HUES48 (cell line): Measurements from ENCODE around the gene ZNF329.

Source experiments
- H3K27ac ChIP-seq: one replicate; pipeline ENCODE4 v1.7.0; 2013; ENCODE audit warnings: low read depth, low read length, inconsistent platforms
- H3K27me3 ChIP-seq: 2 replicates; pipeline ENCODE4 v1.6.1; 2013; ENCODE audit warnings: mild to moderate bottlenecking, low read length; ENCODE audit not compliant: control insufficient read depth, insufficient read depth
- H3K36me3 ChIP-seq: 2 replicates; pipeline ENCODE4 v1.6.1; 2013; ENCODE audit warnings: low read length; ENCODE audit not compliant: control insufficient read depth, insufficient read depth
- H3K4me1 ChIP-seq: 2 replicates; pipeline ENCODE4 v1.6.1; 2013; ENCODE audit warnings: mild to moderate bottlenecking, low read length; ENCODE audit not compliant: control insufficient read depth, insufficient read depth
- H3K4me3 ChIP-seq: 2 replicates; pipeline ENCODE4 v1.5.1; 2013; ENCODE audit warnings: mild to moderate bottlenecking, low read depth, low read length
- H3K9ac ChIP-seq: 2 replicates; pipeline ENCODE4 v1.6.1; 2013; ENCODE audit warnings: mild to moderate bottlenecking, low read depth, low read length, moderate library complexity
- H3K9me3 ChIP-seq: 2 replicates; pipeline ENCODE4 v1.6.1; 2013; ENCODE audit warnings: low read length; ENCODE audit not compliant: control insufficient read depth, insufficient read depth

The ZNF329 gene

DNA sequence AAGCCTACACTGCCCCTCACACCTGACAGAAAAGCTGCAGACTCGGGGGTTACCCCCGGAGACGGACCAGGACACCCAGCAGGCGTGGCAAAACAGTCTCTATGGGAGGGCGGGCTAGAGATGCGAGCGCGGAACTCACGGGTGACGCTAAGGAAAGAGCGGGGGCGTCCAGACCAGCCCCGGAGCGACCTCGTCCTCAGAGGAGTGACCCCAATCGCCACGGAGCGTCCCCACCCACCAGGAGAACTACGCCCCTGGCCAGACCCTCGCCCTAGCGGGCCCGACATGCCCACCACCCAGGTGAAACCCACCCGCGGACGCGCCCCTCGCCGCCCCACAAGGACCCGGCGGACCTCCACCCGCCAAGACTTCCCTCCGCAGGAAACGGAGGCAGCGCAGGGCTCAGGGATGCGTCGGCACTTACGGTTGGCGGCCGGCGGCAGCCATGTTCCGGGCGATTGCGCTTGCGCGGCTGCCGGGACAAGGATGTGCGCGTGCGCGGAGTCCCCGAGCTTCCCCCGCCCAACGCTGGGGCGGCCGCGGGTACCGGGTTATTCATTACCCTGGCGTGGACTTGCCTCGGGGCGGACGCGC lies at the start of gene ZNF329:
ZNF329 (minus strand) TSS at position 462 of the 594 bp plus-strand sequence. CDS start 21,286 bp downstream, outside the sequence.
- no peaks in the 10 kb centered on the region; the same call in 1 of the 2 replicates for H3K4me1 ChIP-seq
- H3K9ac ChIP-seq, result peak within 1 kb of the TSS; percentile 88
- peak within 1 kb of the TSS; percentile 96 for H3K4me3 ChIP-seq
- H3K27me3 ChIP-seq, result no peaks in the 10 kb centered on the region
- H3K9me3 ChIP-seq, result peaks cover 27% of the 10 kb centered on the region
- no peaks in the 10 kb centered on the region for H3K36me3 ChIP-seq
- H3K27ac ChIP-seq, result peak within 1 kb of the TSS; percentile 83

DNA sequence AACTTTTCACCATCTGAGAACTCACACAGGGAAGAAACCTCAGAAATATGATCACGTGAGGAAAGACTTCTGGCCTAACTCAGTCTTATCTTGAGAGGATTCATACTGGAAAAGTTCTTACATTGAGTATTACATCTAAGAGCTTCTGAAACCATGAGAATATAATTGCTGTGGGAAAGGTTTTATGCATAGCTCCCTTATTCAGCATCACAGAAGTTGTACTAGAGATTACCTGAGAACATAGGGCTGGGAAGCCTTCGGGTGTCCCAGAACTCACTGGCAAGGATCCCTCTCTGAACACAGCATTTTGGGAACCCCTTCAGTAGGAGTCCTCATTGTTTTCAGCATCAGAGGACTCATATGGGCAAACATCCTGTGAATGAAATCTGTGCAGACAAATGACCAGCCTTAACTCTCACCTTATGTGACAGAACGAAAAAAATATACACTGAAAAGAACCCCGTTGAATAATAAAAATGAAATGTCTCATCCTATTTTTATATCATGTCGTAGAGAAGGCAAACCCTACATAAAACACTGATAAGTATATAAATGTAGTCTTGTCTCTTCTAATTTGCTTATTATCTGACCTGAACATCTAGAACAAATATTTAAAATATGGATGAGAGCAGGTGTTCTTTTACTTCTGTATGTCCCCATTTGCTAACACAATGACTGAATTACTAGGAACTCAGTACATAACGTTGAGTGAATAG lies 46.5 kb upstream of the ZNF329 start:
- H3K36me3 ChIP-seq, result peaks cover 82% of the 10 kb centered on the region
- no peaks in the 10 kb centered on the region for H3K4me1 ChIP-seq
- H3K27me3 ChIP-seq, result no peaks in the 10 kb centered on the region
- H3K9me3 ChIP-seq, result peaks cover 94% of the 10 kb centered on the region
- H3K9ac ChIP-seq, result no peak overlapping the region
- peak overlapping the region; percentile 12; the same call in 1 of the 2 replicates for H3K4me3 ChIP-seq
- no peak overlapping the region for H3K27ac ChIP-seq

DNA sequence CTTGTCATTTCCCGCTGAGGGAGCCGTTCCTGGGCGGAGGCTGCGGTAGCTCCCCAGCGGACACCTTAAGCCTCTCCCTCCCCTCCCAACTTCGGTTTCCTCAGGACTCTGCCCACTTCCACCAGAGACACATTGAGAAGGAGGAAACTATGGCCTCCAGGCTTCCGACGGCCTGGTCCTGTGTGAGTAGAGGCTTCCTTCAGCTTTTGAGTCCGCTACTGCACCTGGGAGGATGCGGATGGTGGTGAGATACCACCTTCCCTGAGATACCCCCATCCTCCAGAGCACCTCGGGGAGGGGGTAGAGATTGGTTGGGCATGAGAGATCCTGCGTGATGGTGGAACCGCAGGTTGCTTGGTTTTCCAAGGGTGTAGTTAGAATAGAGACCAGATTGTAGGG lies 33.2 kb upstream of the ZNF329 start:
- Histone ChIP-seq H3K4me3 (peak overlapping the region; percentile 98), H3K9me3 (peaks cover 56% of the 10 kb centered on the region), H3K27me3 (no peaks in the 10 kb centered on the region), H3K9ac (peak overlapping the region; percentile 99), H3K36me3 (peaks cover 30% of the 10 kb centered on the region), H3K27ac (peak overlapping the region; percentile 98), H3K4me1 (no peaks in the 10 kb centered on the region)

DNA sequence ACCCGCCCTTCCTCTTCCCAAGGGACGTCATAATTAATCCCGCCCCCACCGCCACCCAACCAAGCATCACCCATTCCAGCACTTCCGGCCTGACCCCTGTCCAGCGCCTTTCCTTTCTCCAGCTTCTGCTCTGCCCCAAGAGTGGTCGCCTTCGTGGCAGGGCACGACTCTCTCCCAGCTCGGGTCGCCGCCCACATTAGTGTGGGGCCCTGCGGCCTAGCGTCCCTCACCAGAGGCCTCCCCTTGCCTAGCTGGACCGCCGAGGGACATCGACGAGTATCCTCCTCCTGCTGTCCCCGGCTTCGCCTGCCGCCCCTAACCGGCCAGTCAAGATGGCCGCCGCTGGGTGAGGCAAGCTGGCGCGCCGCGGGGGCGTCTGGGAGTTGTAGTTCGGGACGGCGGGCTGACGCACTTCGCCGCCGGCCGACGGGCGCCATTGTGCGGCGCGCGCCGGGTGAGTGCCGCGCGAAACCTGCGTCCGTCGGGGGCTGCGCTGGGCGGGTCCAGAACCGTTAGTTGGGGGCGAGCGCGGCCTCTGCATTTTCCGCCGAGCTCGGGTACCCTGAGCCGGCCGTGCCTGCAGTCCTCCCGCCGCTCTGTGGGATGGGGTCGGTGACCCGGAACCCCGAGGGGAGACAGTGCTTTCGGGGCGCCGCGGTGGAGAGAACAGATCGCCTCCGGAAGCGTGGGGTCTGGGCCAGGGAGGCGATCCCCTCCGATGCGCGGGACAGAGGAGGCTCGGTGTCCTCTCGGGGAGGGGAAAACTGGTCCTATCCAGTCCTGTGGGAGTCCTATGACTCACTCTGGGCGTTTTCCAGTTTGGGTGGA lies 32.6 kb upstream of the ZNF329 start, which contains the start of gene ZNF274:
ZNF274 (plus strand) TSS at position 73 of the 828 bp plus-strand sequence. CDS start 905 bp downstream, outside the sequence.
- H3K4me3 ChIP-seq, result peak within 1 kb of the TSS; percentile 98
- no peaks in the 10 kb centered on the region for H3K27me3 ChIP-seq
- H3K4me1 ChIP-seq, result no peaks in the 10 kb centered on the region
- peak within 1 kb of the TSS; percentile 98 for H3K27ac ChIP-seq
- peak within 1 kb of the TSS; percentile 99 for H3K9ac ChIP-seq
- H3K36me3 ChIP-seq, result peaks cover 28% of the 10 kb centered on the region
- H3K9me3 ChIP-seq, result peaks cover 54% of the 10 kb centered on the region

DNA sequence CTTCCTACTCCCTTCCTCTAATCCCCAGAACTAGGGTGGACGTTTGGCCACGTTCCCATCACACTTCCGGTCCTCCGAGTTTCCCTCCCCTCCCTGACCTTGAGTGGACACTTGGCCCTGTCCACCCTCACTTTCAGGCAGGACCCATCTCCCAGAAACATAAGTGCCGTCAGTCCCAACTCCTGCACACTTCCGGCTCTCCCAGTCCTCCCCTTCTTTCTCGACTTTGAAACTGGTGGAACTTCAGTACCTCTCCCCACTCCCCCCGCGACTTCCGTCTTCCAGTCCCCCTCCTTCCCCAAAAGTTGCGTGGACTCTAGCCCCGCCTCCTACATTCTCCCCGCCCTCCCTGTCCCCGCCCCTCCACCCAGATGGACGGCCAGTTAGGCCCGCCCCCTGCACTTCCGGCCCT lies 32.0 kb upstream of the ZNF329 start:
- Histone ChIP-seq H3K36me3 (peaks cover 23% of the 10 kb centered on the region), H3K27me3 (no peaks in the 10 kb centered on the region)

DNA sequence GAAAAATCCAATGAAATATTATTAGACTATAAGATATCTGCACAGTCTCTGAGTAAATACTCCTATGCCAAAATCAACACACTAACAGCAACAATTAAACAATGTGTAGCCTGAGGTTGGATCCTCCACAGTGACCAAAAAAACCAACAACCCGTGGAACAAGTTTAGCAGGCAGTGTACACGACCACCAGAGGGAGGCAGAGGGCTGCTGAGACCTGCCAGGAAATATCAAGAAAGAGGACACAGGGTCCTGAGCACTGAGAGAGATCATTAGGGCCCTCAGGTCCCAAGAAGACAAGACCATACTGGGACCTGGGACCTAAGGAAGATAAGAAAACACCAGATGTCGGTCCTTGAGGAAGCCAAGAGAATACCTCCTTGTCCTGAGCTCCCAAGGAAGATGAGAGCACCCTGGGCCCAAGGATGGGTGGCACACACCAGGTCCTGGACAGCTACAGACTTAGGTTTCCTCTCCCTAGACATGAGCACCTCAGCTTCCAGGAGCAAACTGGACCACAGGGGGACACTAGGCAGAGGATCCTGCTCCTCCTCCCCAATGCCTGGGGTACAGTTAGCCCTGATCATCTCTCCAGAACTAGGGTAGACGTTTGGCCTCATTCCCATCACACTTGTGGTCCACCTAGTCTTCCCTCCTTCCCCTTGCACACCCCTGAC lies 31.4 kb upstream of the ZNF329 start:
- Histone ChIP-seq H3K27ac (no peak overlapping the region), H3K9ac (no peak overlapping the region), H3K9me3 (peaks cover 49% of the 10 kb centered on the region), H3K36me3 (peaks cover 17% of the 10 kb centered on the region), H3K4me3 (peak overlapping the region; percentile 60), H3K4me1 (no peaks in the 10 kb centered on the region), H3K27me3 (no peaks in the 10 kb centered on the region)

More for the DNA sequence above, 32.0 kb upstream of the ZNF329 start:
- peaks cover 53% of the 10 kb centered on the region for H3K9me3 ChIP-seq
- H3K27ac ChIP-seq, result no peak overlapping the region
- H3K4me1 ChIP-seq, result no peaks in the 10 kb centered on the region
- H3K9ac ChIP-seq, result no peak overlapping the region
- H3K4me3 ChIP-seq, result peak overlapping the region; percentile 98

DNA sequence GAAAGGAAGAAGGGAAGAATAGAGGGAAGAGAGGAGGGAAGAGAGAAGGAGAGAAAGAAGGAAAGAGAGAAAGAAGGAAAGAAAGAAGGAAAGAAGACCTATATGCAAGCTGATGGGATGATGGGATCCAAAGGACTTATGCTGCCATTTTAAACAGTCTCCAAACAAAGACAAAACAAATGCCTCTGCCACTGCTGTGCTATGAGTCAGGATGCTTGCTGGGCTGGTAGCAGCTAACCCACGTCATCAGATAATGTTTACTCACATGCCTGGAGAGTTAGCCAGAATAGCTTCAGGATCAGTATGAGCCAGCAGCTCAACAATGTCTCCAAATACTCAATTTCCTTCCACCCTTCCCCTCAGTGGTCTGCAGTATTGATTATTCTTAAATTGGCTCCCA lies 20.3 kb upstream of the ZNF329 start:
- Histone ChIP-seq H3K9me3 (peaks cover 55% of the 10 kb centered on the region), H3K9ac (no peak overlapping the region), H3K4me3 (no peak overlapping the region), H3K36me3 (no peaks in the 10 kb centered on the region), H3K27me3 (no peaks in the 10 kb centered on the region), H3K27ac (no peak overlapping the region), H3K4me1 (no peaks in the 10 kb centered on the region)

DNA sequence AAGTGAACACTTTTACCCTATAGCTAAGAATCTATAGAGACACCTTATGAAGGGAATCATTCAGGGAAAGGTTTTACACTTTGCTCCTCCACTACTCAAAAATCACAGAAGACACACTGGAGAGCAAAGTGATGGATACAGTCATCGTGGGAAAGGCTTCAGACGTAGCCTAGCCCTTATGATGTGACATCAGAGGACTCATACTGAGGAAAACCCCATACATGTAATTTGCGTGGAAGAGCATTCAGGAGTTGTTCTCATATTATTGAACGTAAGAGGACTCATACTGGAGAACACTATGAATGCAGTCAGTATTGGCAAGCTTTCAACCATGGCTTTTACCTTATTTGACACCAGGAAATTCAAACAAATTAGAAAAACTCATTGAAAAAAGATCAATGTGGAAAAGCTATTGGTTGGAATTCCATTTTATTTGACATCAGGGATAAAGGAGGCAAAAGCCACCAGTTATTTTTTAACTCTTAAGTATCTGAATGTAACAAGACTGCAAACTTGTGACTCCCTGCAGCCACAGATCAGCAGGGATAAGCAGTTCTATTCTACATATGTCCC lies 16.2 kb upstream of the ZNF329 start:
- H3K27me3 ChIP-seq, result no peaks in the 10 kb centered on the region
- no peak overlapping the region for H3K9ac ChIP-seq
- H3K4me3 ChIP-seq, result no peak overlapping the region
- H3K27ac ChIP-seq, result no peak overlapping the region
- H3K9me3 ChIP-seq, result peaks cover 59% of the 10 kb centered on the region
- H3K36me3 ChIP-seq, result no peaks in the 10 kb centered on the region
- no peaks in the 10 kb centered on the region for H3K4me1 ChIP-seq

DNA sequence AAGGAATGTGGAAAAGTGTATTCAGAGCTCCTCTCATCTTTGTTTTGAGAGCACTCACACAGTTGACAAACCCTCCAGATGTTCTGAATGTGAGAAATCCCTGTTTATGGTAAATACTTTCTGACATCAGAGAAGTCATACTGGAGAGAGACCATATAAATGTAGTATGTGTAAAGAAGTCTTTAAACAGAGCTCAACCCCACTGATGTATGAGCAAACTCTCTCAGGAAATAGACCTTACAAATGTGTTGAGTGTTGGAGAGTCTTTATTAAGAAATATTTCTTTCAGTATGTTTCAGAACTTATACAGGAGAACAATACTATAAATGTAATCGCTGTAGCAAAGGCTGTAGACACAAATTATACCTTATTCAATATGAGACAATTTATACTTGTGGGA lies 15.7 kb upstream of the ZNF329 start:
- Histone ChIP-seq H3K9ac (no peak overlapping the region), H3K4me3 (no peak overlapping the region), H3K9me3 (peaks cover 62% of the 10 kb centered on the region), H3K4me1 (no peaks in the 10 kb centered on the region), H3K27me3 (no peaks in the 10 kb centered on the region), H3K27ac (no peak overlapping the region), H3K36me3 (no peaks in the 10 kb centered on the region)

DNA sequence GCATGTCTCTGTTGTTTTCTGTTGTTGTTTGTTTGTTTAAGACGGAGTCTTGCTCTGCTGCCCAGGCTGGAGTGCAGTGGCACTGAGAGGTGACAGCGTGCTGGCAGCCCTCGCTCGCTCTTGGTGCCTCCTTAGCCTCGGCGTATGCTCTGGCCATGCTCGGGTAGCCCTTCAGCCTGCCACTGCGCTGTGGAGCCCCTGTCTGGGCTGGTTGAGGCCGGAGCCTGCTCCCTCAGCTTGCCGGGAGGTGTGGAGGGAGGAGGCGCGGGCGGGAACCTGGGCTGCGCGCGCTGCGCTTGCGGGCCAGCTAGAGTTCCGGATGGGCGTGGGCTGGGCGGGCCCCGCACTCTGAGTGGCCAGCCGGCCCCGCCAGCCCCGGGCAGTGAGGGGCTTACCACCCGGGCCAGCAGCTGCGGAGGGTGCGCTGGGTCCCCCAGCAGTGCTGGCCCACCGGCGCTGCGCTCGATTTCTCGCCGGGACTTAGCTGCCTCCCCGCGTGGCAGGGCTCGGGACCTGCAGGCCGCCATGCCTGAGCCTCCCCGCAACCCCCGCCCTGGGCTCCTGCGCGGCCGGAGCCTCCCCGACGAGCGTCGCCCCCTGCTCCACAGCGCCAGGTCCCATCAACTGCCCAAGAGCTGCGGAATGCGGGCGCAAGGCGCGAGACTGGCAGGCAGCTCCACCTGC lies 6.6 kb upstream of the ZNF329 start:
- no peak overlapping the region for H3K27ac ChIP-seq
- no peak overlapping the region for H3K9ac ChIP-seq
- no peaks in the 10 kb centered on the region for H3K4me1 ChIP-seq
- H3K27me3 ChIP-seq, result no peaks in the 10 kb centered on the region
- peaks cover 22% of the 10 kb centered on the region for H3K9me3 ChIP-seq
- no peaks in the 10 kb centered on the region for H3K36me3 ChIP-seq
- H3K4me3 ChIP-seq, result no peak overlapping the region
